Esophagus squamous epithelium (tissue), 5 donors: Measurements from ENCODE around the gene PRKCA. TPM values are rescaled to one million over a fixed set of nuclear protein-coding genes. Genes with fewer than 3 reads are reported as not detected.
A peak's percentile ranks its signal among the peaks of the same experiment; 100 is the strongest.
"Not testable (repeated sequence)": the region's sequence is repeated elsewhere in the genome, so short reads cannot be mapped to it uniquely, and the experiment has no call there.

ENCODE experiments used
- DNase-seq: peaks from one replicate; lab custom pipeline; 2025; lab: John Stamatoyannopoulos, UW
- H3K27ac ChIP-seq, 4 donors: fragments of 200-600 bp; sonication (generic); one replicate each; pipeline ENCODE4 v1.5.1; 2016 to 2019; ENCODE audit warnings: mild to moderate bottlenecking in 1 of 4
- H3K27me3 ChIP-seq, 4 donors: fragments of 200-600 bp; sonication (generic); 1 replicate in 3 of 4; 2 replicates in 1 of 4; pipeline versions ENCODE4 v1.5.1 to v1.6.0; 2017 to 2021; ENCODE audit warnings: antibody characterized with exemption in 1 of 4
- H3K36me3 ChIP-seq, 3 donors: fragments of 200-600 bp; sonication (generic); one replicate each; pipeline ENCODE4 v1.5.1; 2016 to 2019
- H3K4me1 ChIP-seq, 3 donors: fragments of 200-600 bp; sonication (generic); one replicate each; pipeline ENCODE4 v1.5.1; 2017 to 2019
- H3K4me3 ChIP-seq, 4 donors: fragments of 200-600 bp; sonication (generic); 1 replicate in 3 of 4; 2 replicates in 1 of 4; pipeline ENCODE4 v1.5.1; 2016 to 2019; ENCODE audit warnings: mild to moderate bottlenecking in 2 of 4, moderate library complexity in 1 of 4
- H3K9me3 ChIP-seq, 3 donors: fragments of 200-600 bp; sonication (generic); one replicate each; pipeline ENCODE4 v1.5.1; 2016 to 2019
- CTCF ChIP-seq, 6 experiments: fragments of 450-650 bp in 4 of 6; fragments of 200-600 bp in 2 of 6; sonication (generic) in 2 of 6; IDR thresholded peaks; one replicate each; pipeline ENCODE4 v1.5.1; 2016 to 2019; ENCODE audit warnings: antibody characterized with exemption in 6 of 6, mild to moderate bottlenecking in 4 of 6, moderate library complexity in 4 of 6
- POLR2A ChIP-seq, 4 donors: fragments of 450-650 bp; IDR thresholded peaks; one replicate each; pipeline ENCODE4 v1.6.1; 2017; ENCODE audit warnings: antibody characterized with exemption in 4 of 4, mild to moderate bottlenecking in 4 of 4, moderate library complexity in 3 of 4
- WGBS, 2 donors: methylation state at CpG; one replicate each; pipeline ENCODE4 v1.1.5; 2018; 5-methylcytosine and 5-hydroxymethylcytosine counted together
- intact Hi-C: fragments of 100-400 bp; cut with DNase I; formaldehyde crosslinking; loops from one replicate; pipeline ENCODE4 v1.15.0; 2022
- total RNA-seq, 4 donors: library from RNA; depleted of rRNA; stranded (reverse); fragments of >200 nt; gene quantifications; one replicate each; pipeline ENCODE4 v1.1.0, GENCODE V29; 2016
- donor health status: DM: yes; HTN: yes; CAD: no.

PRKCA gene
- total RNA-seq = 1 to 10 TPM; 2.4 to 9.2 (median 4.2) TPM

DNA sequence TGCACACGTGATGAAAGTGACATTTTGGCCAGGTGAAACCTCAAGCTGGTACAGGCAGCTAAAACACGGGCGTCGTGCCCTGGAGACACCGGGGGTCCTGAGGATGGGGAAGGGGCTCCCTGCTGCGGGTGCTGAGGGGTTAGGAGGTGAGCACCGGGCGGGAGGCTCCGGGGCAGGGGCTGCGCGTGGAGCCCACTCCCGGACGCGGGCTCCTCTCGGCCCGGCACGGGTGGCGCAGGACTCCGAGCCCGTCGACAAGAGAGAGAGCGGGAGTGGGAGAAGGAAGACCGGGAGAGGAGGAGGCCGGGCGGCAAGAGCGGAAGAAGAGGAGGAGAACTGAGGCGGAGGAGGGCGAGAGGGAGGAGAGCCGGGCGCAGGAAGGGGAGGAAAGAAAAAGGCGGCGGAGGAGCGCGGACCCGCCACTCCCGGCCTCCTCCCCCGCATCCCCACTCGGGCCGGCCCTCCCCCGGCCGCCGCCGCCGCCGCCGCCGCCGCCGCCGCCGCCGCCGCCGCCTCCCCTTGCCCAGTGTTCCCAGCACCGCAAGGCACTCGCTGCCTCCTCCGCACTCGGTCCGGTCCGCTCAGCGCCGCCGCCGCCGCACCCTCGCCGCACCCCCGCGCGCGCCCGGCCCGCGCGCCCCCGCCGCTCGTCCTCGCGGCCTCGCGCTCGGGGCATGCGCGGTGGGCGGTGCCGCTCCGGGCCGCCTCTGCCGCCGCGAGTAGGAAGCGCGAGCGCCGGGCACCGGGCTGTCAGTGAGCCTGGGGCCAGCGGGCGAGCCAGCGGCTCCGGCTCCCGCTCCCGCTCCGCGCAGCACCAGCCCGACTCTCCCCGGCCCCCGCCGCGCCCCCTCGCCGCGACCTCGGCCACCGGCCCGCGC, at the start of gene PRKCA:
TSS of gene PRKCA (plus strand) at position 750 of the 878 bp plus-strand sequence.
- Histone ChIP-seq H3K27ac (peak within 1 kb of the TSS; percentile 73 to 92 (median 82)), H3K9me3 (no peaks in the 10 kb centered on the region), H3K27me3 (peaks cover 0 to 7% (median 0%) of the 10 kb centered on the region in 4 donors), H3K4me3 (peak within 1 kb of the TSS; percentile 60 to 89 (median 72)), H3K4me1 (peaks cover 5 to 49% (median 15%) of the 10 kb centered on the region in 3 donors), H3K36me3 (no peaks in the 10 kb centered on the region)
- intact Hi-C loops = no loop called here
- no peak for DNase-seq
- TF ChIP-seq CTCF (IDR thresholded peaks at IDR 0.05) (no peak), POLR2A (IDR thresholded peaks at IDR 0.05) (peak in 2 of 4 donors; percentile 75 to 85)
- 0 to 1% methylated on average over 32 to 33 of the region's 117 CpGs for WGBS, 2 donors

- WGBS, 2 donors = 80 to 84% methylated on average over 8 of the region's 8 CpGs
- not testable (repeated sequence) for DNase-seq
These were observed 49.0 kb upstream of the PRKCA start for GRCh38 chr17:66253458-66253857.

DNA sequence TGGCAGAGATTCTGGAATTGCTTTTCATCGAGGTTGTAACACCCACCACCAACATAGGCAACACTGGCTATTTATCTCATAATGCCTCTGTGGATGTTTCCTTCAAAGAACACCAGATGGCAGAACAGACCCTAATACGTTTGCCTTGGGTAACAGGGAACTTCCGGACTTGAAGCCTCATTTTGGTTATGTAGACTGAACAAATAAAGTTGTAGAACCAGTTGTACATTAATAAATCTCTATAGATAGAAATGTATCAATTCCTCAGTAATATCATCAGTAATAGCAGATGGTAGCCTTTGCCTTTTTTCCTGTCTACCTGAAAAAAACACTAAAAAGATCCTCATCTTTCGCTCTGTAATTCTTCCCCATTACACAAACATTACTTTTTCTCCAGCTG, 47.3 kb upstream of the PRKCA start:
- 17 to 21% methylated on average over 4 of the region's 4 CpGs for WGBS, 2 donors

More at GRCh38 chr17:66253458-66253857, 49.0 kb upstream of the PRKCA start:
- H3K27me3 ChIP-seq, H3K9me3 ChIP-seq, H3K27ac ChIP-seq, H3K4me3 ChIP-seq, intact Hi-C loops, H3K36me3 ChIP-seq, H3K4me1 ChIP-seq: not testable (repeated sequence)

DNA sequence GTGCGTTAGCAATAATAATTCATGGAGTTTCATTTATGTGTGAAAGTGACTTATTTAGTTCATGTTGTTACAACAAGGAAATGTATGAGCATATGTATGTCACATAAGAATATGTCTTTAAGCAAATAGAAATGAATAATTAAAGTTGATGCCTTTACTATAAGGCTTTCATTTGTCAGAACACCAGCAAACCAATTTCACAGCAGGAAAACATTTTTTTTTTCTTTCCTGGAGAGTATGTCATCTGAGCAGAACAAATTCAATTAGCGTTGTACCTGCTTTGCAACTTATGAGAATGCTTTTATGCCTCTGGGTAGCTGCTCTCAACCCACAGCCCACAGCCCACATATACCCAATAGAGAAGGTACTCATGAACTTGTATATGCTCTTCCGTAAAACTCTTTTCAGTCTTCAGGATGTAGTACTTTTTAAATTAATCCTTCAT, 46.9 kb upstream of the PRKCA start:
- intact Hi-C loops = loop anchor here (5.0 kb wide), 1 partner anchor 312 kb away; no protein-coding TSS in a partner anchor
- no peak overlapping the region for H3K4me3 ChIP-seq
- no peaks in the 10 kb centered on the region for H3K9me3 ChIP-seq
- WGBS, 2 donors = 48 to 63% methylated on average over 3 of the region's 3 CpGs
- no peak overlapping the region for H3K27ac ChIP-seq
- no peak for DNase-seq
- no peaks in the 10 kb centered on the region for H3K27me3 ChIP-seq
- peaks cover 0 to 6% (median 4%) of the 10 kb centered on the region in 3 donors for H3K4me1 ChIP-seq
- TF ChIP-seq POLR2A (IDR thresholded peaks at IDR 0.05) (no peak), CTCF (IDR thresholded peaks at IDR 0.05) (no peak)
- no peaks in the 10 kb centered on the region for H3K36me3 ChIP-seq

More for the DNA sequence above, 47.3 kb upstream of the PRKCA start:
- no peaks in the 10 kb centered on the region for H3K27me3 ChIP-seq
- H3K27ac ChIP-seq = no peak overlapping the region
- H3K4me3 ChIP-seq = no peak overlapping the region
- no peaks in the 10 kb centered on the region for H3K36me3 ChIP-seq
- peaks cover 0 to 6% (median 4%) of the 10 kb centered on the region in 3 donors for H3K4me1 ChIP-seq
- no peak for TF ChIP-seq POLR2A (IDR thresholded peaks at IDR 0.05)
- peak; percentile 28 to 82 (median 72) for TF ChIP-seq CTCF (IDR thresholded peaks at IDR 0.05)
- H3K9me3 ChIP-seq = no peaks in the 10 kb centered on the region
- no peak for DNase-seq
- intact Hi-C loops = loop anchor here (5.0 kb wide), 1 partner anchor 312 kb away; no protein-coding TSS in a partner anchor

DNA sequence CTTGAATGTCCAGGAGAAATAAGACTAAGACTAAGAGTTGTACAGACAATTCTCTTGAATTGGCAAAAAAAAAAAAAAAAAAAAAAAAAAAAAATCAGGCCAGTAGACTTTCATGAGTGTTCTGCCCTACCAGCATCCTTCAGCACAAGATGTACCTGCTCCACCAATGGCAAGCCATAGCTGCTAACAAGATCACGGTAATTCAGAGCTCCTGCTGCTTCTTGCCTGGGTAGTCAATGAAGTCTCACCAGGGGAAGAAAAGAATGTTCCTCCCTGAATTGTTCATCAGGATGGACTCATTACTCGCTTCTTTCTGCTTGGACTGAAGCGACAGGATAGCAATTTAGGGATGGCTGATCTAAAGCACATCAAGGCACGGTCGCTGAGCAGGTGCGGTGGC, 42.1 kb upstream of the PRKCA start:
- Histone ChIP-seq H3K36me3 (no peaks in the 10 kb centered on the region), H3K27ac (no peak overlapping the region), H3K27me3 (peaks cover 0 to 7% (median 0%) of the 10 kb centered on the region in 4 donors), H3K4me1 (peaks cover 0 to 4% (median 2%) of the 10 kb centered on the region in 3 donors), H3K9me3 (no peaks in the 10 kb centered on the region), H3K4me3 (no peak overlapping the region)
- DNase-seq = no peak
- intact Hi-C loops = no loop called here
- 89 to 98% methylated on average over 6 of the region's 6 CpGs for WGBS, 2 donors
- TF ChIP-seq POLR2A (IDR thresholded peaks at IDR 0.05) (no peak), CTCF (IDR thresholded peaks at IDR 0.05) (no peak)
